ENCODE data around the gene SNRPD3.
A peak's percentile ranks its signal among the peaks of the same experiment; 100 is the strongest.

The SNRPD3 gene

DNA sequence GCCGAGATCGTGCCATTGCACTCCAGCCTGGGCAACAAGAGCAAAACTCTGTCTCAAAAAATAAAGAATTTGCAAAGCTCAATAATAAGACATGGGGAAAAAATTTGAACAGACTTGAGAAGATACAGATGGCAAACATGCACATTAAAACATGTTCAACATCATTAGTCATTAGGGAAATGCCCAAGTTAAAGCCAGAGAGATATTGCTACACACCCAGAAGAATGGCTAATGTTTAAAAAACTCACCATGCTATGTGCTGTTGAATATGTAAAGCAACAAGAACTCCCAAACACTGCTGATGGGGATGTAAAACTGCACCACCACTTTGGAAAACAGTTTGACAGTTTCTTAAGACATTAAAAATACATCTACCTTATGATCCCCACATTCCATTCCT lies 24.5 kb downstream of the SNRPD3 start:
- peak; percentile 41 for DNase-seq (ENCODE audit: extremely low read depth, low read depth)
- TF ChIP-seq, protein P1, sequence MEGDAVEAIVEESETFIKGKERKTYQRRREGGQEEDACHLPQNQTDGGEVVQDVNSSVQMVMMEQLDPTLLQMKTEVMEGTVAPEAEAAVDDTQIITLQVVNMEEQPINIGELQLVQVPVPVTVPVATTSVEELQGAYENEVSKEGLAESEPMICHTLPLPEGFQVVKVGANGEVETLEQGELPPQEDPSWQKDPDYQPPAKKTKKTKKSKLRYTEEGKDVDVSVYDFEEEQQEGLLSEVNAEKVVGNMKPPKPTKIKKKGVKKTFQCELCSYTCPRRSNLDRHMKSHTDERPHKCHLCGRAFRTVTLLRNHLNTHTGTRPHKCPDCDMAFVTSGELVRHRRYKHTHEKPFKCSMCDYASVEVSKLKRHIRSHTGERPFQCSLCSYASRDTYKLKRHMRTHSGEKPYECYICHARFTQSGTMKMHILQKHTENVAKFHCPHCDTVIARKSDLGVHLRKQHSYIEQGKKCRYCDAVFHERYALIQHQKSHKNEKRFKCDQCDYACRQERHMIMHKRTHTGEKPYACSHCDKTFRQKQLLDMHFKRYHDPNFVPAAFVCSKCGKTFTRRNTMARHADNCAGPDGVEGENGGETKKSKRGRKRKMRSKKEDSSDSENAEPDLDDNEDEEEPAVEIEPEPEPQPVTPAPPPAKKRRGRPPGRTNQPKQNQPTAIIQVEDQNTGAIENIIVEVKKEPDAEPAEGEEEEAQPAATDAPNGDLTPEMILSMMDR (IDR thresholded peaks at IDR 0.05; ENCODE audit: low read depth, low read length, missing control alignments): no peak
- H3K4me3 ChIP-seq (replicated peaks; ENCODE audit: low read depth, low read length): no peak overlapping the region

DNA sequence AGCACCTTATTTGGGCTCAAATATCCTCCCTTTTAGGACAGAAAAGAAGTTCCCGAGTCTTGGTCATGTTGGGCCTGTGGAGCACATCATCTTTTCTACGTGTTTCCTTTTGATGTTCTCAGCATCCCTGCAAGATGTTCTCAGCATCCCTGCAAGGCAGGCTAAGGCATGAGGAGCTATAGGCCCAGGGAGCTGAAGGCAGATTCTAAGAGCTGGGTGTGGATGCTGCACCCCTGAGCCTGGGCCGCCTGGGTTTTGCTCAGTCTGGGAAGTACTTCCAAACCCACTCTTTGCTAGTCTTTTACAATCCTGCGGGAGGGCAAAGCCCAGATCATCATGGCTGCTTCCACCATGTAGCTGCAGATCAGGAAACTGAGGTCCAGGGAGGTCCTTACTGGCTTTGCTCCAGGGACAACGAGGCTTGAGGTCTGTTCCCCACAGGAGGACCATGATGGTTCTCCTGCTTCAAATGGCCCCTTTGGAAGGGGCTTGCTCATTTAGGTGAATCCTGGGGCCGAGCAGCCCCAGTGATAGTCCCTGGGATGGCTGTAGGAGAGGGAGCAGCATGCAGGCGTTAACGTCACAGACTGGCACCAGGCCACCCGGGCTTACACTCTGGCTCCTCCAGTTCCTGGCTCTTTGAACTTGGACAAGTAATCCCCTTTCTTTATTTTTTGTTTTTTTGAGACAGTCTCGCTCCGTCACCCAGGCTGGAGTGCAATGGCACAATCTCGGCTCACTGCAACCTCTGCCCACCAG lies 26.4 kb downstream of the SNRPD3 start:
- TF ChIP-seq, protein P1 (IDR thresholded peaks at IDR 0.05; ENCODE audit: low read depth, low read length, missing control alignments): no peak
- H3K4me3 ChIP-seq (replicated peaks; ENCODE audit: low read depth, low read length): no peak overlapping the region
- no peak for DNase-seq (ENCODE audit: extremely low read depth, low read depth)

DNA sequence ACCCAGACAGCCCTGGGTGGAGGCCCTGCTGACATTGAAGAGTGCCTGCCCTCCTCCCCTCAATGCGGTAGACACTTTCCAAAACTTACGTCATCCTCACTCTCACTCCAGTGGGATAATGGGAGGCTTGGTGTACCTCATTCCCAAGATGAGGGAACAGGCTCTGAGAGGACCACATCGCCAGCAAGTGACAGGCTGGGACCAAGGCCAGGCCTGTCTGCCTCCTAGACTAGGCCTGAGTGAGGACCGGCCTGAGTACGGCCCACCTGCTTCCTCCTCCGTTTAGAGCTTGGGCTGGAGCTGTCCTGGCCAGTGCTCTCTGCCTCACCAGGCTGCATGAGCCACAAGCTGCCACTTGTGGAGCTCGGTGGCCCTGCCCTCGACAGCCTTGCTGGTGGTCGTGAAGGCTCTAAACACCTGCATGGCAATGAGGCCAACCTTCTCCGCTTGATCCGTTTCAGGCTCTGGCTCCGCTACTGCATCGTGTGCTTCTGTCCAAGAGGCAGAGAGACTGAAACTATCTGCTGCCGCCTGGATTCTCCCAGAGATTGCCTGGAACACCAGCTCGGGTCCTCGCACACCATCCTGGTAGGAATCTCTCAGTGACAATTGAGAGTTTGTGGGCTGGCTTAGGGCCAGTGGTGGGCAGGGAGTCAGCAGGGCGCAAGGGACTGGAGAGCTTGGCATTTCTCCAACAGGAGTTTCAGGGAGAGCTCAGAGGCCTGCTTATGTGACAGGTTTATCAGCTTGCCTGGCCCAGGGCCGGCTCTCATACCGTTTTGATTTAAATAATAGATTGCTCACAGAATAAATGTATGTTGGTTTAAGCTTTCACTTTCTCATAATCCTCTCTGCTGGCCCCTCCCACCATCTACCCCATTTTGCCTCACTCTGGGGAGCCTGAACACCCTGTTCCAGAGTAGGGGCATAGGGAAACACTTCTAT lies 27.7 kb downstream of the SNRPD3 start:
- TF ChIP-seq, protein P1 (IDR thresholded peaks at IDR 0.05; ENCODE audit: low read depth, low read length, missing control alignments): no peak
- DNase-seq (ENCODE audit: extremely low read depth, low read depth): no peak
- no peak overlapping the region for H3K4me3 ChIP-seq (replicated peaks; ENCODE audit: low read depth, low read length)

DNA sequence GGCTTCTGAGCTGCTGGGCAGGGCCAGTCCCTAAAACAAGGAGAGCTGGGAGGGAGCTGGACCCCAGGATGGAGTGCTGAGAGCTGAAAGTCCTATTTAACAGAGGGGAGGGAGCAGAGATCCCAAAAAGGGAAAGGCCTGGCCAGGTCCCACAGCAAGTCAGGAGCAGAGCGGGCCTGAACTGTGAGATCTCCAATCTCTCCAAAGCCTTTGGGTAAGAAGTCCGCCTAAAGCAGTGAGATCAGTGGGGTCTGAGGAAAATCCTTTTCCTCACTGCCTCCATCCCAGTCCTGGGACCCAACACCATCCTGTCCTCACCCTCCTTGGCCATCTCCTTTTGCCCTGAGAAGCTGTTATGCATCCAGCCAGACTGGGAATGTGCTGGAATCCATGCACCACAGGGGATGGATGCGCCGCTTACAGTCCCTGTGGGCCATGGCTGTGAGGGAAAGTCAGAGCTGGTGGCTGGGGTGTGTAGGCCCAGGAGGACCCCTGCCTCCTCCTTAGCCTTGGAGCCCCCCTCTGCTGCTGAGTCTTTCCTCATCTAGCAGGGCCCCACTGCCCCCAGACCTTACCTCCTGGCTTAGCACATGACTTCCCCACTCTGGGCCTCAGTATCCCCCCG lies 28.5 kb downstream of the SNRPD3 start:
- DNase-seq (ENCODE audit: extremely low read depth, low read depth): no peak
- no peak overlapping the region for H3K4me3 ChIP-seq (replicated peaks; ENCODE audit: low read depth, low read length)
- TF ChIP-seq, protein P1 (IDR thresholded peaks at IDR 0.05; ENCODE audit: low read depth, low read length, missing control alignments): no peak

DNA sequence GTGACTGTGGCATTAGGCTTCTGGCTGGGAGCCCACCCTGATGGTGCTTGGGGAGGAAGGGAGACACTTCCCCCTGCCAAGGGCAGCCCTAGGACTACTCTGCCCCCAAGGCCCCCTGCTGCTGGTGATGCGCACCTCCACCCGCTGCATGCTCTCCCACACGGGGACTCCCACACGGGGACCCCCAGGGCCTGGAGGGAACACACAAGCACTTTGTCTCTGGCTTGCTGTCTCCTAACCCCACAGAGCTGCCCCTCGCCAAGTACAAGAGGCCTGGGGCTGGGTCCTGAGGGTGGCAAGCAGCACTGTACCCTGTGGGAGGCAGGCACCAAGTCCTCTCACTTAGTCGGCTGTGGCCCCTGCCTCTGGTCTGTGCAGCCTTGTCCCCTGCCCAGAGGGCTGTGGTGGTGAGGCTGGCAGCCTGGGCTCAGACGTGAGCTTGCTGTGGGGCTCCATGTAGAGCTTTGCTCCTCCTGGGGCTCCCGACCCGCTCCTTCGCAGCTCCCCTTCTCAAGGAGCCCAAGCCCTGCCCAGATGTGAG lies 29.1 kb downstream of the SNRPD3 start:
- TF ChIP-seq, protein P1 (IDR thresholded peaks at IDR 0.05; ENCODE audit: low read depth, low read length, missing control alignments): no peak
- H3K4me3 ChIP-seq (replicated peaks; ENCODE audit: low read depth, low read length): no peak overlapping the region
- DNase-seq (ENCODE audit: extremely low read depth, low read depth): no peak

DNA sequence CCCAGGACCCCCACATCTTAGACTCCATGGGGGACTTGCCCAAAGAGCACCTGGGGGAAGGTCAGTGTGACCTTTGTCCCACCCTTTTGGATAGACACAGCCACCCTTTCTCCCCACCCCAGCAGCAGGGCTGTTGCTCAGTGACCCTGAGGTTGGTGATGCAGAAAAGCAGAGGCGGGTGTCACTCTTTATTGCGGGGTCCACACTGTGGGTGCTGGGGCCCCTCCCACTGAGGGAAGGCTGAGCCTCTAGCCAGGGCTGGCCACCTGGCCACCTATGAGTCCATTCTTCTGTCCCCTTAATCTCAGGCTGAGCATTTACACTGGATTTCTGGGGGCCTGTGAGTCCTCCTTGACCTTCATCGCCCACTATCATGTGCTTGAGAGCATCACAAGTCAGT lies 29.7 kb downstream of the SNRPD3 start:
- no peak overlapping the region for H3K4me3 ChIP-seq (replicated peaks; ENCODE audit: low read depth, low read length)
- no peak for DNase-seq (ENCODE audit: extremely low read depth, low read depth)
- TF ChIP-seq, protein P1 (IDR thresholded peaks at IDR 0.05; ENCODE audit: low read depth, low read length, missing control alignments): no peak
